GM12875 (cell line): Measurements from ENCODE around the gene NAT9.

Experiments
- H3K4me3 ChIP-seq: one replicate; pipeline ENCODE4 v1.5.1; 2011; ENCODE audit warnings: low read depth, low read length, control low read depth
- TF ChIP-seq, protein P1 (sequence below): IDR thresholded peaks from 2 replicates; pipeline ENCODE4 v1.5.1; 2011; ENCODE audit warnings: low read depth, mild to moderate bottlenecking, control low read depth, inconsistent platforms, low read length, moderate library complexity, borderline replicate concordance; ENCODE audit not compliant: insufficient read depth

NAT9 gene

GRCh38 chr17:74796866-74797265 is 20.7 kb upstream of the NAT9 start:
- H3K4me3 ChIP-seq = no peak overlapping the region
- TF ChIP-seq, protein P1, sequence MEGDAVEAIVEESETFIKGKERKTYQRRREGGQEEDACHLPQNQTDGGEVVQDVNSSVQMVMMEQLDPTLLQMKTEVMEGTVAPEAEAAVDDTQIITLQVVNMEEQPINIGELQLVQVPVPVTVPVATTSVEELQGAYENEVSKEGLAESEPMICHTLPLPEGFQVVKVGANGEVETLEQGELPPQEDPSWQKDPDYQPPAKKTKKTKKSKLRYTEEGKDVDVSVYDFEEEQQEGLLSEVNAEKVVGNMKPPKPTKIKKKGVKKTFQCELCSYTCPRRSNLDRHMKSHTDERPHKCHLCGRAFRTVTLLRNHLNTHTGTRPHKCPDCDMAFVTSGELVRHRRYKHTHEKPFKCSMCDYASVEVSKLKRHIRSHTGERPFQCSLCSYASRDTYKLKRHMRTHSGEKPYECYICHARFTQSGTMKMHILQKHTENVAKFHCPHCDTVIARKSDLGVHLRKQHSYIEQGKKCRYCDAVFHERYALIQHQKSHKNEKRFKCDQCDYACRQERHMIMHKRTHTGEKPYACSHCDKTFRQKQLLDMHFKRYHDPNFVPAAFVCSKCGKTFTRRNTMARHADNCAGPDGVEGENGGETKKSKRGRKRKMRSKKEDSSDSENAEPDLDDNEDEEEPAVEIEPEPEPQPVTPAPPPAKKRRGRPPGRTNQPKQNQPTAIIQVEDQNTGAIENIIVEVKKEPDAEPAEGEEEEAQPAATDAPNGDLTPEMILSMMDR = no peak

DNA sequence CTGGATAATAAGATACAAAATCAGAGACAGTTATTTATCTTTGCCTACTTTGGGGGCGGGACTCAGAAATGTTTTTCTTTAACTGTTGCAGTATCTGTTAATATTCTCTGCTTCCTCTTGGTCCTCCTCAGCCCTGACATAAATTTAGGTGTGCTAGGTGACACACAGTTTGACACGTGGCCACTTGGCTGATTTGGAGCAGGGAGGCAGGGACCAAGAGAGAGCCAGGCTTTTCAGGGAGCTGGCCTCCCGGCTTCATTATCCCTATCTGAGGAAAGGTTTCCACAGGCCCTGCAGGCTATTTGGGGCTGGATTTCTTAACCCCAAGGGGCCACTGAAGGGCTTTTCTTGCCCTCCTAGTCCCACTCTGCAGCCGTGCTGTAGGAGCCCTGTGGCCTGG is 20.1 kb upstream of the NAT9 start:
- TF ChIP-seq, protein P1 = no peak
- no peak overlapping the region for H3K4me3 ChIP-seq

- TF ChIP-seq, protein P1 = no peak
- H3K4me3 ChIP-seq = no peak overlapping the region
These were observed 19.3 kb upstream of the NAT9 start for GRCh38 chr17:74795327-74796020.

- H3K4me3 ChIP-seq = no peak overlapping the region
- TF ChIP-seq, protein P1 = no peak
These were observed 16.5 kb upstream of the NAT9 start for GRCh38 chr17:74792586-74793105.

GRCh38 chr17:74790161-74791058 is 14.3 kb upstream of the NAT9 start:
- TF ChIP-seq, protein P1 = no peak
- H3K4me3 ChIP-seq = no peak overlapping the region

- H3K4me3 ChIP-seq = no peak overlapping the region
- TF ChIP-seq, protein P1 = no peak
These were observed 10.4 kb upstream of the NAT9 start for GRCh38 chr17:74786431-74787055.

GRCh38 chr17:74785981-74786360 is 9.8 kb upstream of the NAT9 start:
- TF ChIP-seq, protein P1 = no peak
- H3K4me3 ChIP-seq = no peak overlapping the region
